ENCODE results near the gene HLA-B. TPM values are rescaled to one million over a fixed set of nuclear protein-coding genes. Genes with fewer than 3 reads are reported as not detected.
A peak's percentile ranks its signal among the peaks of the same experiment; 100 is the strongest.

The HLA-B gene
- total RNA-seq, 6 experiments from 2014 or later = 232 to 1,122 (median 585) TPM

DNA sequence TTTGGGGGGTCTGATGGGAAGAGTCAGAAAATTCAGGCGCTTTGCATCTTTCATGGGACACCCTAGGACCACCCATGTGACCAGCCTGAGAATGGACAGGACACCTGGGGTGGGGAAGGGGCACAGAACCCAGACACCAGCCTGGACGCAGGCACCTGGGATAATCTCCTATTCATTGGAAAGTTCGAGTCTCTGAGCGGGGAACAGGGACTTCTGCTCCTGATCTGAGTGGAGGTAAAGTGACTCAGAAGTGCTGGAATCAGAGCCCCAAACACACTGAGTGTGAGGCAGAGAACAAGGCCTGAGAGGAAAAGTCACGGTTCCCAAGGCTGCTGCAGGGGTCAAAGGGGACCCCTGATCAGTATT is 1.4 kb downstream of the HLA-B start:
- no peak overlapping the region for H3K27ac ChIP-seq
- TF ChIP-seq CTCF (IDR thresholded peaks at IDR 0.05) = no peak
- TF ChIP-seq POLR2A (IDR thresholded peaks at IDR 0.05) = no peak
- peaks cover 0 to 2% (median 0%) of the 10 kb centered on the region in 4 donors for H3K36me3 ChIP-seq
- intact Hi-C loops (cut with DNase I) = loop anchor here in 1 of 2 donors (10.0 kb wide), 1 partner anchor 71 kb away; no protein-coding TSS in a partner anchor
- WGBS (ENCODE audit: insufficient coverage, low coverage, low lambda C conversion rate, missing lambda C conversion rate) = 67% methylated on average over 1 of the region's 5 CpGs
- DNase-seq (no peak), ATAC-seq (no peak)
- no peaks in the 10 kb centered on the region for H3K4me1 ChIP-seq
- no peaks in the 10 kb centered on the region for H3K27me3 ChIP-seq
- no peaks in the 10 kb centered on the region for H3K9me3 ChIP-seq
- H3K4me3 ChIP-seq = peak overlapping the region; percentile 18 to 55 (median 49)

- no peaks in the 10 kb centered on the region for H3K4me1 ChIP-seq
- DNase-seq = peak in 1 of 3 donors; percentile 52
- peaks cover 0 to 2% (median 0%) of the 10 kb centered on the region in 4 donors for H3K36me3 ChIP-seq
- TF ChIP-seq CTCF (IDR thresholded peaks at IDR 0.05) (no peak), POLR2A (IDR thresholded peaks at IDR 0.05) (no peak)
- no peak overlapping the region for H3K27ac ChIP-seq
- no peaks in the 10 kb centered on the region for H3K9me3 ChIP-seq
- whole genome bisulfite sequencing (ENCODE audit: insufficient coverage, low coverage, low lambda C conversion rate, missing lambda C conversion rate) = 77% methylated on average over 5 of the region's 11 CpGs
- peak overlapping the region in 2 of 3 donors; percentile 32 to 55 for H3K4me3 ChIP-seq
- ATAC-seq = no peak
- H3K27me3 ChIP-seq = no peaks in the 10 kb centered on the region
- intact Hi-C loops (cut with DNase I) = loop anchor here in 1 of 2 donors (10.0 kb wide), 1 partner anchor 70 kb away; no protein-coding TSS in a partner anchor
Measured at GRCh38 chr6:31354864-31355582, 2.0 kb downstream of the HLA-B start.

DNA sequence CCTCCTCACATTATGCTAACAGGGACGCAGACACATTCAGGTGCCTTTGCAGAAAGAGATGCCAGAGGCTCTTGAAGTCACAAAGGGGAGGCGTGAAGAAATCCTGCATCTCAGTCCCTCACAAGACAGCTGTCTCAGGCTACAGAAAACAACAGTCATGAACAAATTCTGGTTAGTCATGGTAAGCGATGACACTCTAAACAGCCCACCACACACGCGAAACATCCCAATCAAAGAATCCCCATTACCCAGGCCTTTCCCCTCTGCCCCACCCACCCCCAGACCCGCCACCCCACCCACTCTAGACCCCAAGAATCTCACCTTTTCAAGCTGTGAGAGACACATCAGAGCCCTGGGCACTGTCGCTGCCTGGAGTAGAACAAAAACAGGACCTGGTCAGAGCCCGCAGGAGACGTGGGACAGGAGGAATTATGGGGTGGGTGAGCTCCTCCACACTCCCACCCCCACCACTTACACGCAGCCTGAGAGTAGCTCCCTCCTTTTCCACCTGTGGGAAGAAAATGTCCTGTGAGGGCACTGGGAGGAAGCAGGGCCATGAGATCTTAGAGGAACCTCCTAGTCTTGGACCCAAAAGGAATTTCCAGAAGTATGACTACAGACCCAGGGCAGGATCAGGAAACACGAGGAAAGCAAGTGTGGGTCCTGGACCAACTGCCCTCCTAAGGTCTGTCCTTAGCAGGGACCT is 2.7 kb downstream of the HLA-B start:
- no peaks in the 10 kb centered on the region for H3K4me1 ChIP-seq
- H3K27ac ChIP-seq = no peak overlapping the region
- TF ChIP-seq CTCF (IDR thresholded peaks at IDR 0.05) (no peak), POLR2A (IDR thresholded peaks at IDR 0.05) (no peak)
- H3K27me3 ChIP-seq = no peaks in the 10 kb centered on the region
- DNase-seq = peak in 1 of 3 donors; percentile 44
- peaks cover 0 to 2% (median 0%) of the 10 kb centered on the region in 4 donors for H3K36me3 ChIP-seq
- no peak for ATAC-seq
- H3K4me3 ChIP-seq = no peak overlapping the region
- no peaks in the 10 kb centered on the region for H3K9me3 ChIP-seq
- intact Hi-C loops (cut with DNase I) = loop anchor here in 1 of 2 donors (10.0 kb wide), 1 partner anchor 70 kb away; no protein-coding TSS in a partner anchor
- WGBS (ENCODE audit: insufficient coverage, low coverage, low lambda C conversion rate, missing lambda C conversion rate) = 45% methylated on average over 6 of the region's 11 CpGs

DNA sequence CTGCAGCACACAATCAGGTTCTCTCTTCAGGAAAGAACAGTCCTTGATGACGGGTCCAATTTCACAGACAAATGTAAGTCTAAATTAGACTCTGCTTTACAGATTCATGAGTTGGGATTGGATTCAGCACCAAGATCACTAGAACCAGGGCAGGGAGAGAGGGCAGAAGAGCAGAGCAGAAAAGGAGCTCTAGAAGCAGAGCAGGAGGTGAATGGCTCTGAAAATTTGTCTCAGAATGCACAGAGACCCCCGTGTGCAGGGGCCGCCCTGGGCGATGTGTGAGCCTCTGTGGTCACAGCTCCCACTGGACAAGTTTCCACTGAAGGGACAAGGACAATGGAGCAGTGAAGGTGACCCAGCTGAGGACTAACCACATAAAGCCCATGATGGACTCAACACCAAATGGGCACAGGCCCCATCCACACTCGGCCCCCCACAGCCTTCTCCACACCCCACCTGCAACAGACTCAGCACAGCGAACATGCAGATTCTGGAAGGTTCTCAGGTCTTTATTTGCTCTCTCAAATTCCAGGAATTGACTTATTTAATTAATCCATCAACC is 3.5 kb downstream of the HLA-B start:
- ATAC-seq (no peak), DNase-seq (peak in 1 of 3 donors; percentile 37)
- no peak overlapping the region for H3K27ac ChIP-seq
- peaks cover 0 to 2% (median 0%) of the 10 kb centered on the region in 4 donors for H3K36me3 ChIP-seq
- H3K27me3 ChIP-seq = no peaks in the 10 kb centered on the region
- no peaks in the 10 kb centered on the region for H3K9me3 ChIP-seq
- intact Hi-C loops (cut with DNase I) = loop anchor here in 1 of 2 donors (10.0 kb wide), 1 partner anchor 69 kb away; no protein-coding TSS in a partner anchor
- TF ChIP-seq CTCF (IDR thresholded peaks at IDR 0.05) = no peak
- no peak for TF ChIP-seq POLR2A (IDR thresholded peaks at IDR 0.05)
- WGBS (ENCODE audit: insufficient coverage, low coverage, low lambda C conversion rate, missing lambda C conversion rate) = 93% methylated on average over 5 of the region's 6 CpGs
- H3K4me1 ChIP-seq = no peaks in the 10 kb centered on the region
- no peak overlapping the region for H3K4me3 ChIP-seq

Measured in right lobe of liver (tissue), 6 donors.